MCF 10A (cell line): ENCODE data around the gene ALKBH6. TPM values are rescaled to one million over a fixed set of nuclear protein-coding genes. Genes with fewer than 3 reads are reported as not detected.

Experiments
- BruUV-seq: library from RNA; stranded (reverse); fragments of 400-500 nt; replicated peaks from 2 replicates; lab custom pipeline; 2021; lab: Mats Ljungman, UMichigan
- CTCF ChIA-PET: fragments of 300-600 bp; sonication (Branson Sonifier 250); formaldehyde crosslinking; extraction: SDS; loops from one replicate; lab custom pipeline; 2021; ENCODE audit warnings: antibody characterized with exemption, inconsistent platforms; lab: Yijun Ruan, JAX
- POLR2A ChIA-PET: fragments of 300-600, 350-650 bp; sonication (Branson Sonifier 250); formaldehyde crosslinking; extraction: SDS; loops from one replicate; lab custom pipeline; 2020; ENCODE audit warnings: antibody characterized with exemption, inconsistent platforms; lab: Yijun Ruan, JAX
- DNase-seq: peaks from one replicate; pipeline ENCODE4 v3.0.0-alpha.2; 2018; ENCODE audit not compliant: unreplicated experiment
- H3K27ac Mint-ChIP-seq: one replicate; pipeline ENCODE4 v1.8.0; 2022; ENCODE audit warnings: mild to moderate bottlenecking, low read depth, mixed read lengths; ENCODE audit not compliant: unreplicated experiment
- H3K27me3 Mint-ChIP-seq: one replicate; pipeline ENCODE4 v1.8.0; 2022; ENCODE audit warnings: mixed read lengths; ENCODE audit not compliant: insufficient read depth, unreplicated experiment
- H3K36me3 Mint-ChIP-seq: one replicate; pipeline ENCODE4 v1.8.0; 2022; ENCODE audit warnings: mild to moderate bottlenecking, moderate library complexity, mixed read lengths; ENCODE audit not compliant: insufficient read depth, unreplicated experiment
- H3K4me1 Mint-ChIP-seq: one replicate; pipeline ENCODE4 v1.8.0; 2022; ENCODE audit warnings: mixed read lengths; ENCODE audit not compliant: insufficient read depth, unreplicated experiment
- H3K4me3 Mint-ChIP-seq: one replicate; pipeline ENCODE4 v1.8.0; 2022; ENCODE audit warnings: mild to moderate bottlenecking, moderate library complexity, mixed read lengths; ENCODE audit not compliant: unreplicated experiment
- H3K9me3 Mint-ChIP-seq: one replicate; pipeline ENCODE4 v1.8.0; 2022; ENCODE audit warnings: mixed read lengths; ENCODE audit not compliant: unreplicated experiment
- CTCF ChIP-seq: fragments of 200-600 bp; IDR thresholded peaks from one replicate; pipeline ENCODE4 v1.8.0; 2022; ENCODE audit warnings: antibody characterized with exemption, mild to moderate bottlenecking; ENCODE audit not compliant: unreplicated experiment
- intact Hi-C: fragments of 100-400 bp; cut with micrococcal nuclease; formaldehyde crosslinking; loops from 2 replicates; pipeline ENCODE4 v1.14.1; 2022
- total RNA-seq: library from RNA; stranded (reverse); gene quantifications from 2 replicates; pipeline ENCODE4 v1.2.3, GENCODE V29; 2022

Gene ALKBH6
- total RNA-seq, 1 experiment from 2014 or later, result 16.5 TPM

DNA sequence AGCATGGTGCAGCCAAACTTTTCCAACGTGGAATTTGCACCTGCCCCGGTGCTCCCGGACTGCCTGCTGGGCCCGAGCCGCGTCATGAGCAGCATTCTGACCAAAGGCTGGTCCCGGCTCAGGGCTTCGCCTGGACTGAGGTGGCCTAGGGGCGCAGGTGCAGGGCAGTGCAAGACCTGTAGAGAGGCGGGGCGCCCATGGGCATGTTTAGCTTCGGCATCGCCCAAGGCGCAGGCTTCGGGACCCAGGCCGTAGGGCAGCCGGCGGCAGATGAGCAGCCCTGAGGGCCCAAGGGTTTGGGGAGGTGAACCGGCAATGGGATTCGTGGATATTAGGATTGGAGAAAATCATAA is 54.1 kb downstream of the ALKBH6 start:
- no TSS peak for BruUV-seq
- no peak for TF ChIP-seq CTCF
- H3K36me3 Mint-ChIP-seq, result no peaks in the 10 kb centered on the region
- H3K4me1 Mint-ChIP-seq, result no peaks in the 10 kb centered on the region
- H3K9me3 Mint-ChIP-seq, result no peaks in the 10 kb centered on the region
- ChIA-PET CTCF (no interaction called here), POLR2A (no interaction called here)
- no peak overlapping the region for H3K27ac Mint-ChIP-seq
- peaks cover 34% of the 10 kb centered on the region for H3K27me3 Mint-ChIP-seq
- intact Hi-C loops, result no loop called here
- DNase-seq, result no peak
- no peak overlapping the region for H3K4me3 Mint-ChIP-seq

Other genes with a start within 250 kb of the ALKBH6 start
- gene ARHGAP33, start 238.6 kb downstream of the ALKBH6 start, total RNA-seq, result 5.4 and 5.6 TPM in 2 replicates
- not detected in 2 replicates for gene PRODH2, start 201.4 kb downstream of the ALKBH6 start, total RNA-seq
- not detected in 2 replicates for gene NPHS1, start 161.7 kb downstream of the ALKBH6 start, total RNA-seq
- gene KIRREL2, start 157.3 kb downstream of the ALKBH6 start, total RNA-seq, result not detected in 2 replicates
- 1.3 and 2.4 TPM in 2 replicates for gene APLP1, start 145.6 kb downstream of the ALKBH6 start, total RNA-seq
- 6.4 and 8.4 TPM in 2 replicates for gene NFKBID, start 113.7 kb downstream of the ALKBH6 start, total RNA-seq
- not detected in 2 replicates for gene HCST, start 111.7 kb downstream of the ALKBH6 start, total RNA-seq
- gene TYROBP, start 105.9 kb downstream of the ALKBH6 start, total RNA-seq, result not detected in 2 replicates
- gene LRFN3, start 77.8 kb downstream of the ALKBH6 start, total RNA-seq, result 7.4 and 10.1 TPM in 2 replicates
- 14.4 and 15.0 TPM in 2 replicates for gene SDHAF1, start 19.0 kb downstream of the ALKBH6 start, total RNA-seq
- 0.14 and 0.91 TPM in 2 replicates for gene SYNE4, start 5.4 kb downstream of the ALKBH6 start, total RNA-seq
- 1.2 and 2.3 TPM in 2 replicates for gene CLIP3, start 18.7 kb upstream of the ALKBH6 start, total RNA-seq
- 4.0 and 4.7 TPM in 2 replicates for gene THAP8, start 40.1 kb upstream of the ALKBH6 start, total RNA-seq
- 5.2 and 6.2 TPM in 2 replicates for gene WDR62, start 40.7 kb upstream of the ALKBH6 start, total RNA-seq
- gene OVOL3, start 96.9 kb upstream of the ALKBH6 start, total RNA-seq, result not detected in 2 replicates
- gene POLR2I, start 100.7 kb upstream of the ALKBH6 start, total RNA-seq, result 112 and 126 TPM in 2 replicates
- gene TBCB, start 101.3 kb upstream of the ALKBH6 start, total RNA-seq, result 101 and 122 TPM in 2 replicates
- gene CAPNS1, start 125.9 kb upstream of the ALKBH6 start, total RNA-seq, result 666 and 788 TPM in 2 replicates
- not detected in 2 replicates for gene COX7A1, start 138.2 kb upstream of the ALKBH6 start, total RNA-seq
- gene ZNF565, start 200.5 kb upstream of the ALKBH6 start, total RNA-seq, result 2.9 and 3.6 TPM in 2 replicates
- 102 and 132 TPM in 2 replicates for gene ZNF146, start 200.9 kb upstream of the ALKBH6 start, total RNA-seq